ENCODE results near the gene ST6GAL2.

Gene ST6GAL2

GRCh38 chr2:106764614-106765013 is 121.4 kb downstream of the ST6GAL2 start:
- no peaks in the 10 kb centered on the region for H3K36me3 ChIP-seq (ENCODE audit: control insufficient read depth, insufficient read depth, low read length)
- no peaks in the 10 kb centered on the region for H3K27me3 ChIP-seq (replicated peaks; ENCODE audit: control insufficient read depth, insufficient read depth, low read length, poor library complexity, severe bottlenecking)
- H3K4me1 ChIP-seq (ENCODE audit: control insufficient read depth, insufficient read depth, low read length, poor library complexity, severe bottlenecking), result no peaks in the 10 kb centered on the region
- DNase-seq, result no peak
- H3K9me3 ChIP-seq (ENCODE audit: control insufficient read depth, low read length), result no peaks in the 10 kb centered on the region
- no peak overlapping the region for H3K27ac ChIP-seq (ENCODE audit: insufficient read depth, low read length, poor library complexity, severe bottlenecking)
- no peak overlapping the region for H3K4me3 ChIP-seq (ENCODE audit: insufficient read depth, low read depth, low read length, poor library complexity, severe bottlenecking)

DNA sequence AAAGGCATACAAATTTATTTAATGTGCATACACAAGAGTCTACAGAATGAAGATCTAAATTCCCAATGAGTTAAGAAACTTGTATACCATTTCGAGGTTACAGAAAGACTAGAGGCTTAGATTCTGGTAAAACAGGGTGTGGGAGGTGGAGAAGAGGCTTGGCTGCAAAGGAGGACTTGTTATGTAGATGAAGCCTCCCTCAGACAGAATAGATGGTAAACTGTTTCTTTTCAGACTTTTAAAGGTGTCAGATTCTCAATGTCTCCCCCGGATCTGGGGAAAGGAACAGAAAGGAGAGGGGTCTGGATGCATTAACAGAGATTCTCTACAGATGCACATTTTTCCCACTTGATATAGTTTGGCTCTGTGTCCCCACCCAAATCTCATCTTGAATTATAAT is 126.0 kb downstream of the ST6GAL2 start:
- H3K27ac ChIP-seq (ENCODE audit: insufficient read depth, low read length, poor library complexity, severe bottlenecking), result no peak overlapping the region
- H3K36me3 ChIP-seq (ENCODE audit: control insufficient read depth, insufficient read depth, low read length), result no peaks in the 10 kb centered on the region
- H3K27me3 ChIP-seq (replicated peaks; ENCODE audit: control insufficient read depth, insufficient read depth, low read length, poor library complexity, severe bottlenecking), result no peaks in the 10 kb centered on the region
- H3K4me3 ChIP-seq (ENCODE audit: insufficient read depth, low read depth, low read length, poor library complexity, severe bottlenecking), result no peak overlapping the region
- no peaks in the 10 kb centered on the region for H3K9me3 ChIP-seq (ENCODE audit: control insufficient read depth, low read length)
- H3K4me1 ChIP-seq (ENCODE audit: control insufficient read depth, insufficient read depth, low read length, poor library complexity, severe bottlenecking), result no peaks in the 10 kb centered on the region
- no peak for DNase-seq

DNA sequence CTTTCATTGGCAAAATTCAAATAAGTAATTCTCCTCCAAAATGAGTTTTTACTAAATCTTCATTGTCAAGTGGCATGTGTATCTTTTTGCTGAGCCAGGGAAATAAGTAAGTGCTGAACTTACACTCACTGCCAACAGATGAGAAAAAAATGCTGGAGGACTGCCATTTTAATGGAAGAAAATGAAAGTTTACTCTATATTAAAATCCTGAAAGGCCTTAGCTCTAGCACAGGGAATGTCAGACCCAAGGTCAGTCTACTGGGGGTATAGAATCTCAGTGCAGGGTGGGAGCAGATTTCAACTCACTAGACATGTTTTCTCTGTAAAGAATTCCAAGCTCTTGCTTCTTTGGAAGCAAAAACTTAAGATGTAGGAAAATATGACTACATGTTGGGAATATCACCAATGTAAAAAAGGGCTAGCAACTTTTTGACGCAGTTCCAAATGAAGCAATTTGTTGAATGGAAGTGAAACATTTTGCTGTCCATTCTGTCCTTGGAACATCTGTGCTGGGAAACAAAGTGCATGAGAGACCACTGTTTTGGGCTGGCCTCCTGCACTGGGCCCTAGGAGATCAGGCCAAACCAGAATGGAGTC is 127.0 kb downstream of the ST6GAL2 start:
- no peak overlapping the region for H3K4me3 ChIP-seq (ENCODE audit: insufficient read depth, low read depth, low read length, poor library complexity, severe bottlenecking)
- no peaks in the 10 kb centered on the region for H3K27me3 ChIP-seq (replicated peaks; ENCODE audit: control insufficient read depth, insufficient read depth, low read length, poor library complexity, severe bottlenecking)
- H3K27ac ChIP-seq (ENCODE audit: insufficient read depth, low read length, poor library complexity, severe bottlenecking), result no peak overlapping the region
- DNase-seq, result no peak
- no peaks in the 10 kb centered on the region for H3K4me1 ChIP-seq (ENCODE audit: control insufficient read depth, insufficient read depth, low read length, poor library complexity, severe bottlenecking)
- no peaks in the 10 kb centered on the region for H3K9me3 ChIP-seq (ENCODE audit: control insufficient read depth, low read length)
- H3K36me3 ChIP-seq (ENCODE audit: control insufficient read depth, insufficient read depth, low read length), result no peaks in the 10 kb centered on the region
